ENCODE measurements around the gene SYCP2.

SYCP2 gene

DNA sequence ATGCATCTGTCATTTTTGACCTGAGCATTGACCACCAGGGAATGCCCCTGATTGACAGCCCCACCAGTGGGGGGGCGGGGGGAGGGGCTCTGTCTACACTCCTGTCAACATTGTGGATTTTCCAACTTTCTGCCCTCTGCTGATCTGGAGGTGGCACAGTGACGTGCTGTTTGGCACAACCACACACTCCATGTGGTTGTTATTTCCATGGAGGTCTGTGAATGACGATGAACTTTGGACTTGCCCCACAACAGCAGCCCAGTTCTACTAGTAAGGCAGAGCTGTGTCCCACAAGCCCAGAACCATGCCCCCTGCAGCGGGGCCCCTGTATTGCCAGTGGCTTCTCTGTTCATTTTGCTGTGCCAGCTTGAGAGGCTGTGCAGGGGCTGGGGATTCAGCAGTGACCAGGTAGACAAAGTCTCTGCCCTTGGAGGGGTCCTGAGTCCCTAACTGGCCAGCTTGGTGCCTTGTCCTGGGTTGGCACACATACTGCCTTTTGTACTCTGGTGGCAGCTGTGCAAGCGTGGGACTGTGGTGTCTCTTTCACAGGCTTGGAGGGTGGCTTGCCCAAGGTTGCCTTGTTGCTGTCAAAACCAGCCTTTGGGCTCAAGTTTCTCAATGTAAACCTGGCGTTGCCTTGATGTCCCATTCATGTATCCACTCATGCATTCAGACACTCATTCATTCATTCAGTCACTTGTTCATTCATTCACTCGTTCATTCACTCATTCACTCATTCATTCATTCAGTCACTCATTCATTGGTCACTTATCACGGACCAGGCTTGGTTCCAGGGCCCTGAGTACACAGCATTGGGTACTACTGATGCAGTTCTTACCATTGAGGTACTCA is 108.5 kb downstream of the SYCP2 start:
- no peak for DNase-seq (ENCODE audit: extremely low spot score)
- ChIA-PET CTCF (no interaction called here), POLR2A (no interaction called here)
- TF ChIP-seq PKNOX1 (IDR thresholded peaks at IDR 0.05) (peak; percentile 56), FOXK2 (IDR thresholded peaks at IDR 0.05) (no peak), SP1 (IDR thresholded peaks at IDR 0.05) (no peak), ZNF384 (IDR thresholded peaks at IDR 0.05) (no peak), FOXM1 (IDR thresholded peaks at IDR 0.05; ENCODE audit: borderline replicate concordance) (no peak)

DNA sequence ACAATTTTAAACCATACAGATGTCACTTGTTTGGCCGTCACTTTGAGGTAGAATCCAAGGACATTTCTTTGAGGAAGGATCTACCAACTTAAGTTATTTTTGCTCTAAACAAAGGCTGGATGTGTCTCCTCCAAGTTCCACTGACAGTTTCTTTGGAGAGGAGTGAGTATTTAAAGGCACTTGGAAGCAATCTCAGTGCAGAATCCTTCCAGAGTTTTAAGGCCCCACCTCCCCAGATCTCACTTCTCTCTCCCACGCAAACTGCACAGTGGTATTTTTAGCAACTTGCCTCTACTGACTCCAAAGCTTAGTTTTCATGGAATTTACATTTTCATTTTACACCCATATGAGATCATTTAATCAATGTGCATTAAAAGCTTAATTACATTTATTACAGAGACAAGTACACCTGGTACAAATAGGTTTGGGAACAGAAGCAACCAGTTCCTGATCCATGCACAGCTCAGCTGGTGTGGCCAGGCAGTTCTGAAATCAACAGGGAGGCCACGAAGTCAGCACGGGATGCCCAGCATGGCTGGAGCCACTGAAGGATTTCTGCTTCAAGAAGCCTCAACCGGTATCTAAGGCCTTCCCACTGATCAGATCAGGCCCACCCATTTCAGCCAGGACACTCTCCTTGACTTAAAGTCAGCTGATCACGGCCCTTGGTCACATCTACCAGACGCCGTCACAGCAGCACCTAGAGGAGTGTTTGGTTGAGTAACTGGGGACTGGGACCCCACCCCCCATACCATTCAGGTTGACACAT is 109.8 kb downstream of the SYCP2 start:
- ChIA-PET CTCF (no interaction called here), POLR2A (no interaction called here)
- no peak for DNase-seq (ENCODE audit: extremely low spot score)
- no peak for TF ChIP-seq SUZ12 (IDR thresholded peaks at IDR 0.05)
- TF ChIP-seq ELF4 (IDR thresholded peaks at IDR 0.05): no peak
- no peak for TF ChIP-seq BHLHE40 (IDR thresholded peaks at IDR 0.05; ENCODE audit: borderline replicate concordance)
- TF ChIP-seq TARDBP (IDR thresholded peaks at IDR 0.05): no peak
- no peak for TF ChIP-seq FOXA1 (IDR thresholded peaks at IDR 0.05)
- TF ChIP-seq SP1 (IDR thresholded peaks at IDR 0.05): no peak
- no peak for TF ChIP-seq L3MBTL2 (conservative IDR thresholded peaks at IDR 0.05)
- no peak for TF ChIP-seq ARNT (IDR thresholded peaks at IDR 0.05)
- TF ChIP-seq PKNOX1 (IDR thresholded peaks at IDR 0.05): no peak
- no peak for TF ChIP-seq ZNF384 (IDR thresholded peaks at IDR 0.05)
- no peak for TF ChIP-seq LEF1 (IDR thresholded peaks at IDR 0.05; ENCODE audit: borderline replicate concordance)
- TF ChIP-seq NFRKB (IDR thresholded peaks at IDR 0.05): no peak
- TF ChIP-seq HDGF (IDR thresholded peaks at IDR 0.05; ENCODE audit: borderline replicate concordance): no peak
- no peak for TF ChIP-seq FOXK2 (IDR thresholded peaks at IDR 0.05)
- no peak for TF ChIP-seq CTBP1 (IDR thresholded peaks at IDR 0.05; ENCODE audit: borderline replicate concordance)
- TF ChIP-seq FOXM1 (IDR thresholded peaks at IDR 0.05; ENCODE audit: borderline replicate concordance): no peak

DNA sequence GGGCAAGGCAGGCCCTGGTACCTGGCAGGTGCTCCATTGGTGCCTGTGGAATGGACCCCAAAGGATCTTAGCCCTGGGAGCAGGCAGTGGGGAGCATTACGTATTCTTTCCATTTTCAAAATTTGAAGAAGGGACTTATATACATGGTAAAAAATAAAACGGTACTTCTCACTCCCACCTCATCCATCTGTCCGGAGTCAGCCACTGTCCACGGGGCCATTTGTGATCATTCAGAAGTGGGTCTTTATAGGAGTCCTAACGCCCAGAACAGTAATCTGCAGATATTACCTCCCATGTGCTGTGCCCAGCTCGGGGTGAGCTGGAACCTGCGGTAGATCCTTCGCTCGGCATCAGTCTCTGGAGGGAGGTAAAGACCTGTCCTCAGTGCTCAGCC is 110.4 kb downstream of the SYCP2 start:
- ChIA-PET CTCF (no interaction called here), POLR2A (no interaction called here)
- no peak for TF ChIP-seq ARNT (IDR thresholded peaks at IDR 0.05)
- no peak for TF ChIP-seq BHLHE40 (IDR thresholded peaks at IDR 0.05; ENCODE audit: borderline replicate concordance)
- TF ChIP-seq FOXA1 (IDR thresholded peaks at IDR 0.05): no peak
- TF ChIP-seq NFRKB (IDR thresholded peaks at IDR 0.05): no peak
- TF ChIP-seq FOXM1 (IDR thresholded peaks at IDR 0.05; ENCODE audit: borderline replicate concordance): no peak
- TF ChIP-seq L3MBTL2 (conservative IDR thresholded peaks at IDR 0.05): no peak
- TF ChIP-seq FOXK2 (IDR thresholded peaks at IDR 0.05): no peak
- TF ChIP-seq ZNF384 (IDR thresholded peaks at IDR 0.05): no peak
- no peak for TF ChIP-seq SP1 (IDR thresholded peaks at IDR 0.05)
- no peak for TF ChIP-seq HDGF (IDR thresholded peaks at IDR 0.05; ENCODE audit: borderline replicate concordance)
- TF ChIP-seq CTBP1 (IDR thresholded peaks at IDR 0.05; ENCODE audit: borderline replicate concordance): no peak
- TF ChIP-seq TARDBP (IDR thresholded peaks at IDR 0.05): no peak
- no peak for TF ChIP-seq LEF1 (IDR thresholded peaks at IDR 0.05; ENCODE audit: borderline replicate concordance)
- no peak for TF ChIP-seq PKNOX1 (IDR thresholded peaks at IDR 0.05)
- TF ChIP-seq SUZ12 (IDR thresholded peaks at IDR 0.05): no peak
- no peak for TF ChIP-seq ELF4 (IDR thresholded peaks at IDR 0.05)
- DNase-seq (ENCODE audit: extremely low spot score): no peak

- TF ChIP-seq BHLHE40 (IDR thresholded peaks at IDR 0.05; ENCODE audit: borderline replicate concordance) (no peak), FOXM1 (IDR thresholded peaks at IDR 0.05; ENCODE audit: borderline replicate concordance) (no peak), HDGF (IDR thresholded peaks at IDR 0.05; ENCODE audit: borderline replicate concordance) (no peak), ZNF384 (IDR thresholded peaks at IDR 0.05) (no peak), TARDBP (IDR thresholded peaks at IDR 0.05) (no peak), SP1 (IDR thresholded peaks at IDR 0.05) (no peak), LEF1 (IDR thresholded peaks at IDR 0.05; ENCODE audit: borderline replicate concordance) (no peak), SUZ12 (IDR thresholded peaks at IDR 0.05) (no peak), CTBP1 (IDR thresholded peaks at IDR 0.05; ENCODE audit: borderline replicate concordance) (no peak), FOXK2 (IDR thresholded peaks at IDR 0.05) (no peak), NFRKB (IDR thresholded peaks at IDR 0.05) (no peak), FOXA1 (IDR thresholded peaks at IDR 0.05) (no peak), ELF4 (IDR thresholded peaks at IDR 0.05) (no peak), L3MBTL2 (conservative IDR thresholded peaks at IDR 0.05) (no peak), PKNOX1 (IDR thresholded peaks at IDR 0.05) (no peak), ARNT (IDR thresholded peaks at IDR 0.05) (no peak)
- CTCF ChIA-PET: no interaction called here
Observed at GRCh38 chr20:59822291-59823029, 111.0 kb downstream of the SYCP2 start.

More at GRCh38 chr20:59822291-59823029, 111.0 kb downstream of the SYCP2 start:
- no peak for DNase-seq (ENCODE audit: extremely low spot score)
- POLR2A ChIA-PET: no interaction called here

All from HEK293T (cell line).